MM.1S (cell line): Measurements from ENCODE around the gene C16orf95.

Experiments
- DNase-seq: peaks from one replicate; pipeline ENCODE4 v3.0.0-alpha.2; 2015
- H2AFZ ChIP-seq: fragments of 300-600 bp; sonication (generic); 2 replicates; pipeline ENCODE4 v1.6.0; 2016; ENCODE audit warnings: antibody characterized with exemption, low read length
- H3F3A ChIP-seq: fragments of 300-600 bp; sonication (generic); 2 replicates; pipeline ENCODE4 v1.6.1; 2016; ENCODE audit warnings: mild to moderate bottlenecking, antibody characterized with exemption, low read length, moderate library complexity, mixed read lengths; ENCODE audit not compliant: insufficient read depth
- H3K27ac ChIP-seq: fragments of 300-600 bp; sonication (generic); 2 replicates; pipeline ENCODE4 v1.5.1; 2016; ENCODE audit warnings: mild to moderate bottlenecking, low read length
- H3K27me3 ChIP-seq: fragments of 300-600 bp; sonication (generic); replicated peaks from 2 replicates; pipeline ENCODE4 v1.6.0; 2016; ENCODE audit warnings: low read length; ENCODE audit not compliant: insufficient read depth
- H3K36me3 ChIP-seq: fragments of 300-600 bp; sonication (generic); replicated peaks from 2 replicates; pipeline ENCODE4 v1.6.1; 2016; ENCODE audit warnings: mild to moderate bottlenecking, low read length, mixed read lengths; ENCODE audit not compliant: insufficient read depth
- H3K4me1 ChIP-seq: fragments of 300-600 bp; sonication (generic); 2 replicates; pipeline ENCODE4 v1.6.1; 2016; ENCODE audit warnings: low read length, mixed read lengths
- H3K4me2 ChIP-seq: fragments of 300-600 bp; sonication (generic); 2 replicates; pipeline ENCODE4 v1.6.0; 2016; ENCODE audit warnings: low read depth, low read length
- H3K4me3 ChIP-seq: fragments of 300-600 bp; sonication (generic); 2 replicates; pipeline ENCODE4 v1.5.1; 2016; ENCODE audit warnings: low read length, mixed read lengths
- H3K79me2 ChIP-seq: fragments of 300-600 bp; sonication (generic); 2 replicates; pipeline ENCODE4 v1.6.1; 2016; ENCODE audit warnings: mixed run types, low read length, mixed read lengths
- H3K9ac ChIP-seq: fragments of 300-600 bp; sonication (generic); 2 replicates; pipeline ENCODE4 v1.6.1; 2016; ENCODE audit warnings: low read length, mixed read lengths
- H3K9me2 ChIP-seq: fragments of 300-600 bp; sonication (generic); replicated peaks from 2 replicates; pipeline ENCODE4 v1.6.1; 2016; ENCODE audit warnings: mild to moderate bottlenecking, low read length, mixed read lengths; ENCODE audit not compliant: insufficient read depth
- H3K9me3 ChIP-seq: fragments of 300-600 bp; sonication (generic); replicated peaks from 2 replicates; pipeline ENCODE4 v1.6.1; 2016; ENCODE audit warnings: mild to moderate bottlenecking, low read length, mixed read lengths; ENCODE audit not compliant: insufficient read depth
- H4K20me1 ChIP-seq: fragments of 300-600 bp; sonication (generic); 2 replicates; pipeline ENCODE4 v1.6.1; 2016; ENCODE audit warnings: mild to moderate bottlenecking, low read length, moderate library complexity, mixed read lengths; ENCODE audit not compliant: insufficient read depth
- CTCF ChIP-seq: fragments of 300-600 bp; sonication (generic); IDR thresholded peaks from 2 replicates; pipeline ENCODE4 v1.5.1; 2016; ENCODE audit warnings: antibody characterized with exemption, low read length, mixed read lengths
- EZH2 ChIP-seq: fragments of 300-600 bp; sonication (generic); optimal IDR thresholded peaks from 2 replicates; pipeline ENCODE3; 2017; ENCODE audit warnings: low read depth, mild to moderate bottlenecking, antibody characterized with exemption, low read length, mixed read lengths
- EZH2phosphoT487 ChIP-seq: fragments of 300-600 bp; sonication (generic); IDR thresholded peaks from 2 replicates; pipeline ENCODE4 v1.6.1; 2018; ENCODE audit warnings: antibody characterized with exemption, low read length

C16orf95 gene

GRCh38 chr16:87334651-87335624 is 17.7 kb upstream of the C16orf95 start:
- no peak for TF ChIP-seq EZH2
- no peak for TF ChIP-seq CTCF
- Histone ChIP-seq H3K9me2 (no peaks in the 10 kb centered on the region), H3K27me3 (no peaks in the 10 kb centered on the region), H3K9me3 (no peaks in the 10 kb centered on the region), H3K4me2 (no peak overlapping the region), H3K9ac (no peak overlapping the region), H3K27ac (no peak overlapping the region), H3K4me3 (no peak overlapping the region), H2AFZ (no peak overlapping the region), H4K20me1 (no peaks in the 10 kb centered on the region), H3K36me3 (no peaks in the 10 kb centered on the region), H3F3A (no peaks in the 10 kb centered on the region), H3K4me1 (no peaks in the 10 kb centered on the region), H3K79me2 (no peaks in the 10 kb centered on the region)
- no peak for DNase-seq

- Histone ChIP-seq H4K20me1 (no peaks in the 10 kb centered on the region), H3F3A (no peaks in the 10 kb centered on the region), H3K4me2 (no peak overlapping the region), H3K9me2 (no peaks in the 10 kb centered on the region), H3K27me3 (no peaks in the 10 kb centered on the region), H3K4me1 (no peaks in the 10 kb centered on the region), H3K79me2 (no peaks in the 10 kb centered on the region), H3K9ac (no peak overlapping the region), H3K27ac (no peak overlapping the region), H3K9me3 (no peaks in the 10 kb centered on the region), H2AFZ (no peak overlapping the region), H3K36me3 (no peaks in the 10 kb centered on the region), H3K4me3 (no peak overlapping the region)
- no peak for DNase-seq
- TF ChIP-seq CTCF = no peak
Observed at GRCh38 chr16:87333581-87334331, 16.6 kb upstream of the C16orf95 start.

GRCh38 chr16:87333101-87333500 is 15.9 kb upstream of the C16orf95 start:
- Histone ChIP-seq H3K9ac (no peak overlapping the region), H3K9me2 (no peaks in the 10 kb centered on the region), H3K79me2 (no peaks in the 10 kb centered on the region), H4K20me1 (no peaks in the 10 kb centered on the region), H2AFZ (no peak overlapping the region), H3K27me3 (no peaks in the 10 kb centered on the region), H3K4me2 (no peak overlapping the region), H3K4me3 (no peak overlapping the region), H3F3A (no peaks in the 10 kb centered on the region), H3K27ac (no peak overlapping the region), H3K9me3 (no peaks in the 10 kb centered on the region), H3K4me1 (no peaks in the 10 kb centered on the region), H3K36me3 (no peaks in the 10 kb centered on the region)
- DNase-seq = no peak
- TF ChIP-seq EZH2 (no peak), EZH2phosphoT487 (no peak), CTCF (no peak)
